GM18861 (cell line): Measurements from ENCODE around the gene MUC16.

Experiments
- ATAC-seq: cut with Tn5 transposase; IDR thresholded peaks from one replicate; pipeline ENCODE4 v1.9.1; 2021; ENCODE audit not compliant: unreplicated experiment

Gene MUC16

GRCh38 chr19:9009431-9009830 lies 778 bp downstream of the MUC16 start:
- ATAC-seq, result no peak

DNA sequence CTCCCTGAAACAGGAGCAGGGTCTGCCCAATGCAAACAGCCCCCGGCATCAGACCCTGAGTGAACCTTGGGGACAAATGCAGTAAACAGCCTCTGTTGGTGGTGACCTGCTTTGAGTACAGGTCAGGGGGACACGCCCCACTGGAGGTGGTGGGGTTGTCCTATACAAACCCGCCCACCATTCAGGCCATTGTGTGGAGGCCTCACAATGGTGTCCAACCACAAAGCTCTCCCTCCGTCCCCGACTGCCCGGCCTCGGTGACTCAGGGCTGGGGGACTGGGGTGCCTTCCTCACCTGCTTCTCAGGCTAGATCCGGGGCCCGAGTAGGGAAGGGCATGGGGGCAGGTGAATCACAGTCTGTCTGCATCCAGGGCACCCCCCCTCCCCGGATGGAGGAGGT lies 1.5 kb downstream of the MUC16 start:
- no peak for ATAC-seq

DNA sequence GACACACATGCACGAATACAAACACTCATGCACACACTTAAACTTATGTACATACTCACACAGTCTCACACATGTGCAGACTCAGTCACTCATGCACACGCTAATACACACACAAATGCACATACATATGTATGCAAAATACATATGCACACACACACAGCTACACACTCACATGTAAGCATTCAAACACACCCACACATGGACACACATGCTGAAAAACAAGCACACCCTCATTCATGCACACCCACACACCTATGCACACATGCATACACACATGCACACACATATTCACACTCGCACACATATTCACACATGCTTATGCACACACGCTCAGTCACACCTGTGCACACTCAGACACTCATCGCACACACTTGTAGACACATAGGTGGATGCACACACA lies 9.3 kb downstream of the MUC16 start:
- no peak for ATAC-seq

GRCh38 chr19:8988204-8988603 lies 22.0 kb downstream of the MUC16 start:
- no peak for ATAC-seq

GRCh38 chr19:8986296-8986695 lies 23.9 kb downstream of the MUC16 start:
- no peak for ATAC-seq

- ATAC-seq, result no peak
Measured at GRCh38 chr19:8973501-8974091, 36.6 kb downstream of the MUC16 start.

DNA sequence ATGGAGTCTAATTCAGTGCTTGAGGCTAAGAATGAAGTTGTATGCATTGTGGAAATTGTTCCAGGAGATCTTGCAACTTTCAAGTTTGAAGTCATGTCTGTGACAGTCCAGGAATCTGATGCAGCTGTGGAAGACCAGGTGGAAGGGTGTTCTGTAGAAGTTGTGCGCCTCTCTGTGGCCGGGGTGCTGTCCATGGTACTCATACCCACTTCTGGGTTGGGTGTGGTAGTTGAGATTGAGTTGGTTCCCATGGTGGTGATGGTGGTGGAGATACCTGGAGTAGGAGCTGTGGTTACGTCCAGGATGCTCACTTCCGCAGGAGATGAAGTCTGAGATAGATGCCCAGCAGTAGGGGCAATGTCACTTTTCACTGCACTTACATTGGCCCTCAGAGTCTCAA lies 44.3 kb downstream of the MUC16 start:
- no peak for ATAC-seq
